WERI-Rb-1 (cell line): Measurements from ENCODE around the gene SMYD3.

Experiments used
- DNase-seq: peaks from one replicate; pipeline ENCODE4 v3.0.0-alpha.2; 2020
- H3K27ac ChIP-seq: fragments of 250-450 bp; sonication (Bioruptor Pico); 2 replicates; pipeline ENCODE4 v1.5.1; 2020; ENCODE audit warnings: mild to moderate bottlenecking, moderate library complexity
- H3K27me3 ChIP-seq: fragments of 250-450 bp; sonication (Bioruptor Pico); 2 replicates; pipeline ENCODE4 v1.5.1; 2021; ENCODE audit warnings: mild to moderate bottlenecking, low read depth, moderate library complexity; ENCODE audit not compliant: insufficient read depth, severe bottlenecking
- H3K36me3 ChIP-seq: fragments of 250-450 bp; sonication (Bioruptor Pico); 2 replicates; pipeline ENCODE4 v1.5.1; 2020; ENCODE audit warnings: mild to moderate bottlenecking, moderate library complexity
- H3K4me3 ChIP-seq: 2 replicates; pipeline ENCODE4 v1.5.1; 2011; ENCODE audit warnings: low read depth, mild to moderate bottlenecking, control low read depth, low read length
- H3K9me3 ChIP-seq: fragments of 250-450 bp; sonication (Bioruptor Pico); 2 replicates; pipeline ENCODE4 v1.5.1; 2021; ENCODE audit warnings: mild to moderate bottlenecking, moderate library complexity; ENCODE audit not compliant: severe bottlenecking
- CTCF ChIP-seq: IDR thresholded peaks from 2 replicates; pipeline ENCODE4 v1.5.1; 2011; ENCODE audit warnings: low read depth, mild to moderate bottlenecking, control low read depth, inconsistent platforms, low read length

The SMYD3 gene

DNA sequence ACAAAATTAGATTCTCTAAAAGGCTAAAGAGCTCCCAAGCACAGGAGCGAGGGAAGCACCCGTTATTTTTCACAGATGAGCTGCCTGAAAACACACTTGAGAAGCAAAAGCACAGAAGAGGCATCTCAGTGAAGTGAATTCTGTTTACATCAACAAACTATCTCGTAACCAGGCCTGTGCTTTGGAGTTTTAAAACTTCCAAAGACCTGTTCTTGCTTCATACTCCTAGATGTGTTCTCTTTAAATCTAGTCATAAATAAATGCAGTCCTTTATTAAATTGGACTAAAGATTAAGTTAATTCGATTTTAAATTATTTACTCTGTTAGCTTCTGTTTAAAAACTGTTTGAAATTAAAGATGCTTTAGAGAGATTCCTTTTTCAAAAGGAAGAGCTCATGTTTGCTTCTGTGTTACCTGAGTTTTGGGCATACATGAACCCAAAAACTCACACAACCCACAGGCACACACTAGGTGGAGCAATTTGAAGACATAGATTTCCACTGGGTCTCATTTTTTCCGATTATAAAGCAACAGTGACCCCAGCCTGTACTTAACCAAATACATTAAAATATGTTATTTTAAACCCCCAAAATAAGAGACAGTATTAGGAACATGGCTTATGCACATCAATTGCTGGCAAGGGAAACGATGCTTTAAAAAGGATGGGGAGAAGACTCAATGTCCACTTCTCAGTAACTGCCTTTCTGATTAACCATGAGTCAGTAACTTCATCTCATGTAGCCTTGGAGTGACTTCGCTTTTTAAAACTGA, 648.2 kb downstream of the SMYD3 start:
- no peak for DNase-seq
- no peaks in the 10 kb centered on the region for H3K27me3 ChIP-seq
- H3K27ac ChIP-seq, result no peak overlapping the region
- no peak overlapping the region for H3K4me3 ChIP-seq
- TF ChIP-seq CTCF, result no peak
- H3K9me3 ChIP-seq, result no peaks in the 10 kb centered on the region
- no peaks in the 10 kb centered on the region for H3K36me3 ChIP-seq

- 0 out of 2 replicates have a peak, but pooled peaks have one; percentile 11 for TF ChIP-seq CTCF
- DNase-seq, result peak; percentile 9
- H3K9me3 ChIP-seq, result no peaks in the 10 kb centered on the region
- H3K27me3 ChIP-seq, result no peaks in the 10 kb centered on the region
- no peak overlapping the region for H3K27ac ChIP-seq
- no peaks in the 10 kb centered on the region for H3K36me3 ChIP-seq
- H3K4me3 ChIP-seq, result no peak overlapping the region
Measured at GRCh38 chr1:245858022-245858721, 648.9 kb downstream of the SMYD3 start.

DNA sequence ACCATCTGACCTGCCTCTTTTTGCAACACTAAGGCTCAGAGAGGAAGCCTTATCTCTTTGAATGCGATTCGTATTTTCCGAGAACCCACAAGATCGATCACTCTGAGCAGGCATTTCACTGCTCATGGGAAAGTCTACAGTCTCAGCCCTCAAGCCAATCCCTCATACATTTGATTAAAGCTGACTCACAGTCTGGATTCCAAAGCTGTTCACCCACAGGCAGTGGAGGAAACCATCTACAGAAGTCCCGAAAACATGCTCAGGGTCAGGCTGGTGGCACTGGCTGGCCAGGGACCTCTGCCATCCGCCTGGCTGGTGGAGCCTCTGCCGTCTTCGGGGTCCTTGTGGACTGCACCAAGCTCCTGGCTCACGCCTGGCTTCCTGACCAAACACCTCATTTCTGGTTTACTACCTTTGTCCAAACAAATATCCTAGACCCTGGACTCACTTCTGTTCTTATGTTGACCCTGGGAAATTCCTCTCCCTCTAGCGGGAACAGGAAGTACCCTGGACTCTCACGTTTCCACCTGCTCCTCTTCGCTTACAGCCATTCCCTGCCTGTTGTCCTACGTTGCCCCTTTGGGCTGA, 650.0 kb downstream of the SMYD3 start:
- H3K27ac ChIP-seq, result no peak overlapping the region

DNA sequence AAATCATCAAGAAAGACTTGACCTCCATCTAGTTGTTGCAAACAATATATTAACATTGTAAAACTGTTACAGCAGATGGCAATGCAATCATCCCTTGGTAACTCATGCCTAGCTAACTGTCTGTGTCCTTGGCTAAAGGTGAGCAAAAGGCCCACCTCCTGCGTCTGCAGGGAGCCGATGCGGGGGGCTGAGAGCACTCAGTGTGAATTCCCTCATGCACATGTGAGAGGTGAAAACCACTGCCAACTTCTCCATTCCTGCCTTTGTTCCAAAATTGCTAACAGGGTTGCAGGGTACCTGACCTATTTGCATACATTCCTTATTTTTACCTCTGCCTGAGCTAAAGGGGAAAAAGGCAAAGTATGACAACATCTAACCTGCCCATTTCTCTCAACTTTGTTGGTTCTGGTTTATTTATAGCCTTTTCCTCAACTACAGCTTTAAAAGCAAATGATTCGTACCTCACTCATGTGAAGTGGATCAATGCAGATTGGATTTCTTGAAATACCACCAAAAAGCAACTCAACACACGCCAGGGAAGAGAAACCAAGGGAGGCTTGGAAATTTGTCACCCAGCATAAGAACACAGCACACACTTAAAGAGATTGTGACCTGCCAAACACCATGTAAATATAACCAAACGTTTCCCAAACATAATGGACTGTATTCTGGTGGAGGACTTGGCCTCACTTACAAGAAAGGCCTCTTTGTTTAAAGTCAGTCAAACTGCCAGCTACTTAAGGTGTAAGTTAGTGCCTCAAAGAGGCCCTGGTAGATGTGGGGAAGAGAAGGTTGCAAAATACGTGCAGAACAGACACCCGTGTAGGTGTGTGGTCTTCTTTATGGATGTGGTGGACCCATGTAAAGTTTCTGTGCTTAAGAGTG, 651.0 kb downstream of the SMYD3 start:
- H3K27ac ChIP-seq, result no peak overlapping the region
- H3K27me3 ChIP-seq, result no peaks in the 10 kb centered on the region
- no peaks in the 10 kb centered on the region for H3K9me3 ChIP-seq
- no peak for TF ChIP-seq CTCF
- no peak overlapping the region for H3K4me3 ChIP-seq
- no peak for DNase-seq
- H3K36me3 ChIP-seq, result no peaks in the 10 kb centered on the region

More for the DNA sequence above, 650.0 kb downstream of the SMYD3 start:
- no peak for DNase-seq
- H3K4me3 ChIP-seq, result no peak overlapping the region
- no peaks in the 10 kb centered on the region for H3K9me3 ChIP-seq
- H3K36me3 ChIP-seq, result no peaks in the 10 kb centered on the region
- no peaks in the 10 kb centered on the region for H3K27me3 ChIP-seq
- TF ChIP-seq CTCF, result no peak

DNA sequence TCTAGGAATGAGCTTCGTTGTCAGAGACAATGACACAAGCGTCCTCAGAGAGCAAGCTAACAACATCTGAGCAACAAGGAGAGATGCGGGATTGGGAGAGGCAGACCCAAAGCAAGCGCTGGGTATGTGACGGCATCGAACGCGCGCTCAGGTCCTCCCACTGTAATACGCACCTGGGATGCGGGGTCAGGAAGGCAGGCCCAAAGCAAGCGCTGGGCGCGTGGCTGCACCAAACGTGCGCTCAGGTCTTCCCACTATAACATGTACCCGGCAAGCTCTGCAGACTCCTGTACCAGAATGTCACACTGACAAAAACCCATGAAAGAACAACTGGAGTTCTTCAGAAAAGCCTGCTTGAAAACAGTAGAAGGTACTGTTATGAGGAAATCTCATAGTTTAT, 653.8 kb downstream of the SMYD3 start:
- Histone ChIP-seq H3K36me3 (no peaks in the 10 kb centered on the region), H3K9me3 (no peaks in the 10 kb centered on the region), H3K27ac (no peak overlapping the region), H3K4me3 (no peak overlapping the region), H3K27me3 (no peaks in the 10 kb centered on the region)
- DNase-seq, result no peak
- no peak for TF ChIP-seq CTCF
